Caco-2 (cell line): ENCODE results near the gene CCR5AS.
A peak's percentile ranks its signal among the peaks of the same experiment; 100 is the strongest.
"Not testable (repeated sequence)": the region's sequence is repeated elsewhere in the genome, so short reads cannot be mapped to it uniquely, and the experiment has no call there.

ENCODE experiments used
- BruUV-seq: library from RNA; stranded (reverse); fragments of 400-500 nt; replicated peaks from 2 replicates; lab custom pipeline; 2021; lab: Mats Ljungman, UMichigan
- CTCF ChIA-PET: fragments of 300-600 bp; sonication (Branson Sonifier 250); formaldehyde crosslinking; loops from one replicate; lab custom pipeline; 2022; ENCODE audit warnings: antibody characterized with exemption; lab: Charles Lee
- POLR2A ChIA-PET: fragments of 300-600 bp; sonication (Branson Sonifier 250); formaldehyde crosslinking; loops from one replicate; lab custom pipeline; 2022; ENCODE audit warnings: antibody characterized with exemption; lab: Charles Lee
- DNase-seq, 2 experiments: peaks; one replicate each; pipeline versions ENCODE4 v3.0.0 to v3.0.0-alpha.2; 2020 to 2022
- H3K27me3 ChIP-seq: replicated peaks from 2 replicates; pipeline ENCODE4 v1.6.0; 2011; ENCODE audit warnings: low read length; ENCODE audit not compliant: control insufficient read depth, insufficient read depth
- H3K36me3 ChIP-seq: 2 replicates; pipeline ENCODE4 v1.5.1; 2011; ENCODE audit warnings: low read length; ENCODE audit not compliant: control insufficient read depth, insufficient read depth
- H3K4me1 ChIP-seq: fragments of 250-450 bp; sonication (Bioruptor Pico); 2 replicates; pipeline ENCODE4 v1.5.1; 2020; ENCODE audit warnings: mild to moderate bottlenecking
- H3K4me3 ChIP-seq: 2 replicates; pipeline ENCODE4 v1.5.1; 2011; ENCODE audit warnings: low read depth, mild to moderate bottlenecking, control low read depth, low read length
- H3K9me3 ChIP-seq: fragments of 250-450 bp; sonication (Bioruptor Pico); 2 replicates; pipeline ENCODE4 v1.5.1; 2020; ENCODE audit warnings: mild to moderate bottlenecking, moderate library complexity
- H3K27ac Mint-ChIP-seq: one replicate; pipeline ENCODE4 v1.8.0; 2022; ENCODE audit warnings: mixed read lengths; ENCODE audit not compliant: unreplicated experiment
- H3K27me3 Mint-ChIP-seq: one replicate; pipeline ENCODE4 v1.8.0; 2022; ENCODE audit warnings: mixed read lengths; ENCODE audit not compliant: insufficient read depth, unreplicated experiment
- H3K36me3 Mint-ChIP-seq: one replicate; pipeline ENCODE4 v1.8.0; 2022; ENCODE audit warnings: mild to moderate bottlenecking, mixed read lengths; ENCODE audit not compliant: insufficient read depth, unreplicated experiment
- H3K4me1 Mint-ChIP-seq: one replicate; pipeline ENCODE4 v1.8.0; 2022; ENCODE audit warnings: low read depth, mixed read lengths; ENCODE audit not compliant: unreplicated experiment
- H3K4me3 Mint-ChIP-seq: one replicate; pipeline ENCODE4 v1.8.0; 2022; ENCODE audit warnings: mild to moderate bottlenecking, moderate library complexity, mixed read lengths; ENCODE audit not compliant: unreplicated experiment
- H3K9me3 Mint-ChIP-seq: one replicate; pipeline ENCODE4 v1.8.0; 2022; ENCODE audit warnings: mixed read lengths; ENCODE audit not compliant: unreplicated experiment
- CTCF ChIP-seq, 2 experiments: fragments of 200-600 bp in 1 of 2; IDR thresholded peaks; 1 replicate in 1 of 2; 2 replicates in 1 of 2; pipeline versions ENCODE4 v1.5.1 to v1.8.0; 2011 to 2022; ENCODE audit warnings: antibody characterized with exemption in 1 of 2, control low read depth in 1 of 2, inconsistent platforms in 1 of 2, low read depth in 1 of 2, low read length in 1 of 2, mild to moderate bottlenecking in 1 of 2, moderate library complexity in 1 of 2; ENCODE audit not compliant: insufficient read depth in 1 of 2, severe bottlenecking in 1 of 2, unreplicated experiment in 1 of 2
- intact Hi-C: fragments of 100-400 bp; cut with micrococcal nuclease; formaldehyde crosslinking; loops from one replicate; pipeline ENCODE4 v1.10.0; 2022; ENCODE audit not compliant: unreplicated experiment

CCR5AS gene

DNA sequence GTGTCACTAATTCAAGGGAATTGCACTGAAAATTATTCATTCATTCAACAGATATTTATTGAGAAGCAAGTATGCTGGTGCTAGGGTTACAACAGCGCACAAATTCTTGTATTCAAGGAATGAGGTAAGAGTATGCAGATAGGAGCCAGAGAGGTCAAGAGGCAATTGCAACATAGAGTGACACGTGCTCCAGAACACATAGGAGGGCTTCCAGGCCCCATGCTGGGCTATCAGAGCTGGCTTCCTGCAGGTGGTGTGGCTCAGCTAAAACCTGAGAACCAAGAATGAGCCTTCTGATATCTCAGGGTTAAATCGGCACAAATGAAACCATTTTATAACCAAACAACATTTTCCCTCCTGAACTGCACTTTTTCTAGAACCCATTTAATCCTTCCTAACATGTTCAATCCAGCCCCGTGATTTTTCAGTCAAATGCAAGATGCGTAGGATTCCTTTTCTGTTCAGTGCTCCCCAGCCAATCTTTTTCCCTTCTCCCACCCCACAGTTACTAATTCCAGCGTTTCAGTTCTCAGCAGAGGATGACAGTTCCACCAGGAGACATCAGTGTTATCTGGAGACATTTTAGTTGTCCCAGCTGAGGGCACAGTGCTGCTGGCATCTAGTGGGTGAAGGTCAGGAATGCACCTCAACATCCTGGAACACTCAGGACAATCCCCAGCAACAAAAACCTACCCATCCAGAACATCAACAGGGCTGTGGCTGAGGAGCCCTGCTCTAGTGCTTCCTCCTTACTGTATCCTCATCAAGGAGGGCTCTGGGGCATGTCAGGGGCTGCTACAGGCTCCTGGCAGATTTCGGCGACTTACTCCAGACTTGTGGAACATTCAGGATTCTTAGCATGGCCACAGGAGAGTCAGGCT is 13.1 kb downstream of the CCR5AS start:
- no peak overlapping the region for H3K27ac Mint-ChIP-seq
- no TSS peak for BruUV-seq

GRCh38 chr3:46393011-46393410 is 13.9 kb downstream of the CCR5AS start:
- no peaks in the 10 kb centered on the region for H3K9me3 Mint-ChIP-seq
- Histone ChIP-seq H3K4me3 (no peak overlapping the region), H3K27me3 (no peaks in the 10 kb centered on the region), H3K9me3 (no peaks in the 10 kb centered on the region), H3K4me1 (peaks cover 8% of the 10 kb centered on the region; the same call in 1 of the 2 replicates), H3K36me3 (no peaks in the 10 kb centered on the region)
- H3K27me3 Mint-ChIP-seq = no peaks in the 10 kb centered on the region
- ChIA-PET POLR2A (no interaction called here), CTCF (no interaction called here)
- no peak overlapping the region for H3K4me3 Mint-ChIP-seq
- peaks cover 24% of the 10 kb centered on the region for H3K4me1 Mint-ChIP-seq
- H3K36me3 Mint-ChIP-seq = peaks cover 5% of the 10 kb centered on the region
- intact Hi-C loops = no loop called here
- BruUV-seq = no TSS peak
- peak overlapping the region; percentile 1 for H3K27ac Mint-ChIP-seq
- TF ChIP-seq CTCF (IDR thresholded peaks at IDR 0.05; ENCODE audit: insufficient read depth in 1 of 2, low read depth in 1 of 2, low read length in 1 of 2, severe bottlenecking in 1 of 2, unreplicated experiment in 1 of 2) = no peak
- DNase-seq = no peak

More for the DNA sequence above, 13.1 kb downstream of the CCR5AS start:
- Mint-ChIP-seq H3K36me3 (peaks cover 5% of the 10 kb centered on the region), H3K27me3 (no peaks in the 10 kb centered on the region), H3K4me3 (no peak overlapping the region), H3K9me3 (no peaks in the 10 kb centered on the region), H3K4me1 (peaks cover 24% of the 10 kb centered on the region)
- CTCF ChIA-PET = no interaction called here
- Histone ChIP-seq H3K9me3 (no peaks in the 10 kb centered on the region), H3K4me3 (no peak overlapping the region), H3K4me1 (peaks cover 8% of the 10 kb centered on the region; the same call in 1 of the 2 replicates), H3K36me3 (no peaks in the 10 kb centered on the region), H3K27me3 (no peaks in the 10 kb centered on the region)
- intact Hi-C loops = no loop called here
- TF ChIP-seq CTCF (IDR thresholded peaks at IDR 0.05; ENCODE audit: insufficient read depth in 1 of 2, low read depth in 1 of 2, low read length in 1 of 2, severe bottlenecking in 1 of 2, unreplicated experiment in 1 of 2) = no peak
- peak; percentile 40 to 59 for DNase-seq
- POLR2A ChIA-PET = no interaction called here

- H3K27me3 ChIP-seq, H3K4me3 ChIP-seq, H3K4me3 Mint-ChIP-seq, intact Hi-C loops, H3K9me3 ChIP-seq, H3K36me3 Mint-ChIP-seq, CTCF ChIA-PET, H3K36me3 ChIP-seq, DNase-seq, POLR2A ChIA-PET, H3K27ac Mint-ChIP-seq, H3K27me3 Mint-ChIP-seq, H3K9me3 Mint-ChIP-seq, H3K4me1 ChIP-seq, BruUV-seq: not testable (repeated sequence)
- peaks cover 25% of the 10 kb centered on the region for H3K4me1 Mint-ChIP-seq
Observed at GRCh38 chr3:46391526-46391925, 15.3 kb downstream of the CCR5AS start.
